AG04450 (cell line): ENCODE measurements around the gene DNAI7. TPM values are rescaled to one million over a fixed set of nuclear protein-coding genes. Genes with fewer than 3 reads are reported as not detected.

Experiments
- CTCF ChIA-PET: fragments of 300-600, 350-600 bp; formaldehyde crosslinking; extraction: SDS; loops from one replicate; lab custom pipeline; 2022; ENCODE audit warnings: antibody characterized with exemption, inconsistent platforms; lab: Charles Lee
- POLR2A ChIA-PET: fragments of 350-600 bp; formaldehyde crosslinking; extraction: SDS; loops from one replicate; lab custom pipeline; 2021; ENCODE audit warnings: antibody characterized with exemption, inconsistent platforms; lab: Yijun Ruan, JAX
- DNase-seq: peaks from one replicate; pipeline ENCODE4 v3.0.0-alpha.2; 2011; ENCODE audit warnings: low read depth, low spot score
- H3K27ac ChIP-seq: one replicate; pipeline ENCODE4 v1.5.1; 2012; ENCODE audit warnings: low read depth, low read length, control low read depth
- H3K27me3 ChIP-seq: one replicate; pipeline ENCODE4 v1.6.0; 2012; ENCODE audit warnings: low read length; ENCODE audit not compliant: control insufficient read depth, insufficient read depth
- H3K4me3 ChIP-seq: 2 replicates; pipeline ENCODE4 v1.5.1; 2011; ENCODE audit warnings: mild to moderate bottlenecking, low read depth, low read length, control low read depth
- H3K9me3 ChIP-seq: 2 replicates; pipeline ENCODE4 v1.5.1; 2012; ENCODE audit warnings: low read length; ENCODE audit not compliant: control insufficient read depth, insufficient read depth
- polyA plus RNA-seq: library from polyadenylated mRNA; depleted of rRNA; stranded (reverse); fragments of >200 nt; gene quantifications from 2 replicates; pipeline ENCODE4 v1.2.3, GENCODE V29; 2011
- TF ChIP-seq, protein P1 (sequence below): IDR thresholded peaks from 2 replicates; pipeline ENCODE4 v1.5.1; 2011; ENCODE audit warnings: low read depth, low read length, control low read depth, inconsistent platforms

DNAI7 gene
- polyA plus RNA-seq, 1 experiment = 0.26 TPM

GRCh38 chr12:25194722-25195055 is 271 bp downstream of the DNAI7 start:
- no peak overlapping the region for H3K27ac ChIP-seq
- peak overlapping the region; percentile 83 for H3K4me3 ChIP-seq
- ChIA-PET CTCF (interaction anchor here (0.7 to 1.3 kb wide), 3 partner anchors 40 to 204 kb away, joined by 3 to 4 read pairs (median 3); no protein-coding TSS in a partner anchor), POLR2A (interaction anchor here (0.5 to 1.5 kb wide), 9 partner anchors 40 to 248 kb away, joined by 3 to 7 read pairs (median 3); no protein-coding TSS in a partner anchor)
- TF ChIP-seq, protein P1, sequence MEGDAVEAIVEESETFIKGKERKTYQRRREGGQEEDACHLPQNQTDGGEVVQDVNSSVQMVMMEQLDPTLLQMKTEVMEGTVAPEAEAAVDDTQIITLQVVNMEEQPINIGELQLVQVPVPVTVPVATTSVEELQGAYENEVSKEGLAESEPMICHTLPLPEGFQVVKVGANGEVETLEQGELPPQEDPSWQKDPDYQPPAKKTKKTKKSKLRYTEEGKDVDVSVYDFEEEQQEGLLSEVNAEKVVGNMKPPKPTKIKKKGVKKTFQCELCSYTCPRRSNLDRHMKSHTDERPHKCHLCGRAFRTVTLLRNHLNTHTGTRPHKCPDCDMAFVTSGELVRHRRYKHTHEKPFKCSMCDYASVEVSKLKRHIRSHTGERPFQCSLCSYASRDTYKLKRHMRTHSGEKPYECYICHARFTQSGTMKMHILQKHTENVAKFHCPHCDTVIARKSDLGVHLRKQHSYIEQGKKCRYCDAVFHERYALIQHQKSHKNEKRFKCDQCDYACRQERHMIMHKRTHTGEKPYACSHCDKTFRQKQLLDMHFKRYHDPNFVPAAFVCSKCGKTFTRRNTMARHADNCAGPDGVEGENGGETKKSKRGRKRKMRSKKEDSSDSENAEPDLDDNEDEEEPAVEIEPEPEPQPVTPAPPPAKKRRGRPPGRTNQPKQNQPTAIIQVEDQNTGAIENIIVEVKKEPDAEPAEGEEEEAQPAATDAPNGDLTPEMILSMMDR = no peak
- H3K9me3 ChIP-seq = no peaks in the 10 kb centered on the region
- no peak for DNase-seq
- H3K27me3 ChIP-seq = no peaks in the 10 kb centered on the region

GRCh38 chr12:25194214-25194613 is 746 bp downstream of the DNAI7 start:
- ChIA-PET POLR2A (interaction anchor here (0.7 to 1.5 kb wide), 5 partner anchors 40 to 196 kb away, joined by 3 to 7 read pairs (median 3); no protein-coding TSS in a partner anchor), CTCF (interaction anchor here (1.1 to 1.3 kb wide), 2 partner anchors 40 to 203 kb away, joined by 3 to 4 read pairs; no protein-coding TSS in a partner anchor)
- H3K27ac ChIP-seq = no peak overlapping the region
- no peaks in the 10 kb centered on the region for H3K27me3 ChIP-seq
- no peaks in the 10 kb centered on the region for H3K9me3 ChIP-seq
- no peak overlapping the region; the same call in 1 of the 2 replicates for H3K4me3 ChIP-seq
- TF ChIP-seq, protein P1 = no peak
- DNase-seq = no peak

GRCh38 chr12:25190793-25191192 is 4.2 kb downstream of the DNAI7 start:
- no peaks in the 10 kb centered on the region for H3K27me3 ChIP-seq
- no peak overlapping the region for H3K27ac ChIP-seq
- POLR2A ChIA-PET = no interaction called here
- TF ChIP-seq, protein P1 = no peak
- no peak overlapping the region for H3K4me3 ChIP-seq
- CTCF ChIA-PET = no interaction called here
- no peaks in the 10 kb centered on the region for H3K9me3 ChIP-seq
- DNase-seq = no peak

GRCh38 chr12:25189656-25190055 is 5.3 kb downstream of the DNAI7 start:
- Histone ChIP-seq H3K9me3 (no peaks in the 10 kb centered on the region), H3K4me3 (no peak overlapping the region), H3K27me3 (no peaks in the 10 kb centered on the region), H3K27ac (no peak overlapping the region)
- POLR2A ChIA-PET = no interaction called here
- no peak for DNase-seq
- CTCF ChIA-PET = interaction anchor here (0.6 kb wide), 1 partner anchor 198 kb away, joined by 3 read pairs; no protein-coding TSS in a partner anchor
- TF ChIP-seq, protein P1 = no peak

- TF ChIP-seq, protein P1 = no peak
- Histone ChIP-seq H3K27me3 (no peaks in the 10 kb centered on the region), H3K4me3 (no peak overlapping the region), H3K27ac (no peak overlapping the region), H3K9me3 (no peaks in the 10 kb centered on the region)
- ChIA-PET POLR2A (no interaction called here), CTCF (no interaction called here)
- peak; percentile 76 for DNase-seq
Measured at GRCh38 chr12:25187781-25188180, 7.2 kb downstream of the DNAI7 start.
